GM15510 (cell line): ENCODE results near the gene FXYD6.

ENCODE experiments used
- POLR2A ChIP-seq: IDR thresholded peaks from 3 replicates; pipeline ENCODE4 v1.6.1; 2011; ENCODE audit warnings: borderline replicate concordance; ENCODE audit not compliant: insufficient read length; ENCODE audit errors: extremely low read depth

FXYD6 gene

GRCh38 chr11:117914991-117915618 is 38.6 kb upstream of the FXYD6 start:
- TF ChIP-seq POLR2A: no peak

- TF ChIP-seq POLR2A: no peak
Observed at GRCh38 chr11:117914398-117914761, 37.9 kb upstream of the FXYD6 start.

GRCh38 chr11:117913736-117914397 is 37.4 kb upstream of the FXYD6 start:
- no peak for TF ChIP-seq POLR2A

GRCh38 chr11:117912497-117912896 is 36.0 kb upstream of the FXYD6 start:
- TF ChIP-seq POLR2A: no peak

GRCh38 chr11:117911694-117912093 is 35.2 kb upstream of the FXYD6 start:
- TF ChIP-seq POLR2A: no peak

- TF ChIP-seq POLR2A: no peak
Observed at GRCh38 chr11:117910941-117911655, 34.6 kb upstream of the FXYD6 start.

- TF ChIP-seq POLR2A: no peak
Observed at GRCh38 chr11:117910525-117910924, 34.1 kb upstream of the FXYD6 start.

- no peak for TF ChIP-seq POLR2A
Observed at GRCh38 chr11:117909611-117910382, 33.3 kb upstream of the FXYD6 start.

- TF ChIP-seq POLR2A: no peak
Observed at GRCh38 chr11:117908959-117909610, 32.6 kb upstream of the FXYD6 start.

- TF ChIP-seq POLR2A: no peak
Observed at GRCh38 chr11:117908109-117908895, 31.8 kb upstream of the FXYD6 start.

GRCh38 chr11:117907276-117908108 is 31.0 kb upstream of the FXYD6 start:
- no peak for TF ChIP-seq POLR2A

- TF ChIP-seq POLR2A: no peak
Observed at GRCh38 chr11:117906710-117907109, 30.3 kb upstream of the FXYD6 start.

- no peak for TF ChIP-seq POLR2A
Observed at GRCh38 chr11:117906126-117906525, 29.7 kb upstream of the FXYD6 start.
